Cardiac fibroblast (primary cell): Measurements from ENCODE around the gene SYCP2.

Experiments used
- DNase-seq, 2 donors: peaks; one replicate each; pipeline versions ENCODE4 v3.0.0 to v3.0.0-alpha.2; 2010; ENCODE audit warnings: low read depth in 2 of 2
- H3K4me3 ChIP-seq, 2 donors: replicated peaks in 1 of 2; 1 replicate in 1 of 2; 2 replicates in 1 of 2; pipeline ENCODE4 v1.5.1; 2011; ENCODE audit warnings: low read depth in 2 of 2, low read length in 2 of 2, mild to moderate bottlenecking in 2 of 2, moderate library complexity in 1 of 2
- CTCF ChIP-seq: IDR thresholded peaks from one replicate; pipeline ENCODE4 v1.5.1; 2011; ENCODE audit warnings: low read depth, mild to moderate bottlenecking, low read length, inconsistent platforms

The SYCP2 gene

GRCh38 chr20:59816146-59816738, 117.2 kb downstream of the SYCP2 start:
- DNase-seq: no peak
- no peak overlapping the region for H3K4me3 ChIP-seq
- no peak for TF ChIP-seq CTCF

- no peak for DNase-seq
- no peak for TF ChIP-seq CTCF
- H3K4me3 ChIP-seq: no peak overlapping the region
Observed at GRCh38 chr20:59814840-59815340, 118.5 kb downstream of the SYCP2 start.

GRCh38 chr20:59813948-59814839, 119.2 kb downstream of the SYCP2 start:
- no peak for TF ChIP-seq CTCF
- no peak overlapping the region for H3K4me3 ChIP-seq
- DNase-seq: no peak
